Glomerular visceral epithelial cell (primary cell): ENCODE measurements around the gene GALNT3.

Experiments used
- DNase-seq: peaks from one replicate; pipeline ENCODE4 v3.0.0-alpha.2; 2016; ENCODE audit errors: extremely low spot score

GALNT3 gene

DNA sequence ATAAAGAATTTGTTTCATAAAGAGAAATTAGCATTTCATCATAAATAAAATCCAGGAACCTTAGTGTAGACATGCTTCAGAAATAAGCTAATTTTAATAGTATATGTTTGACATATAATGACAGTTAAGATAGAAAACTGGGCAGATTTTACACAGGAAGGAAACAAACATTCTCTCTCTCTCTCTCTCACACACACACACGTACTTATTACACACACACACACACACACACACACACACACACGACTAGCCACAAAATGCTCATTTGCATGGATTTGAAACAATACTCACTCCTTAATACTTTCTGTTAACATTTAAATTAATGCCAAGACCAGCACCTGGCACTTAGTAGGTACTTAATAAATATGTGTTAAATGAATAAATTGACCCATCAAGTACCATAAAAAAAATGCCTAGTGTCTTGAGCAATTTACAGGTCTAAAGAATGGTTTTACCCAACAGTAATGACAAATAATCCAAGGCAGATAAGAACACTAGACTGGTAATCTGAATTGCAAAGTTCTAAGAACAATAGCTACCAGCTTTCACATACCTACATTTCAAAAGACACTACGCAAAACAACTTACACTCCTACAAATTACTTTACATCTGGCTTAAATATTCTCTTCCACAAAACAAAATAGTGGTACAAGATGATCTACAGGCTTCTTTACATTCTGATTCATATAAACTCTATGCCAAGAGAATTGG lies 2.9 kb upstream of the GALNT3 start:
- no peak for DNase-seq

DNA sequence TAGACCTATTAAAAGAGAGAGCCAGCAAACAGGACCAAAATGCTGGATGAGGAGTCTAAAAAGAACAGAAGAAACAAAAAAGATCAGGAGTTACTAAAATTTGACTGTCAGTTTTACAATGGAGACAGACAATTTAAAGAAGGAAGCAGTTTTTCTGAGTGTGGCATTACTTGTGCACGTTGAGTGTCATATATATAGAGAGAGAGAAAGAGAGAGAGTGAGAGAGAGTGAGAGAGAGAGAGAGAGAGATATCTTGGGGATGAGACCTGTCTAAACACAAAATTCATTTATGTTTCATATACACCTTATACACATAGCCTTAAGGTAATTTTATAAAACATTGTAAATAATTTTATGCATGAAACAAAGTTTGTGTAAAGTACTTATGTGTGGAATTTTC lies 2.1 kb upstream of the GALNT3 start:
- DNase-seq = no peak

DNA sequence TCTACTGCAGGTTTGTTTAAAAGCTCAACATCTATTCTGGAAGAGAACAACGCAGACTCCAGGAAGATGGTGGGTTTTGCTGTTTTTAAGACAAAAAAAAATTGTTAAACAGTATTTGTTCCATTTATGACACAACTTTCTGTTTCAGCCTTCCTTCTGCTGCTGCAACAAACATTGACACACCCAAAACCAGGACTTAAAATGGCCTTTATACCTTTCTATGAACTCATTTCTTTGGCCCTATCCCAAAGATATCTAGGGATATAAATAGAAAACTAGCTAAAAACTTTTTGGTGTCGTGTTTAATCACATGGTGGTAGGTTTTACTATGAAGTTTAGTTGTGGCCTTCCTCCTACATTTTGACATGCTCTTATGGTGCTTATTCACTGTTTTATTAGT lies 964 bp upstream of the GALNT3 start:
- no peak for DNase-seq

DNA sequence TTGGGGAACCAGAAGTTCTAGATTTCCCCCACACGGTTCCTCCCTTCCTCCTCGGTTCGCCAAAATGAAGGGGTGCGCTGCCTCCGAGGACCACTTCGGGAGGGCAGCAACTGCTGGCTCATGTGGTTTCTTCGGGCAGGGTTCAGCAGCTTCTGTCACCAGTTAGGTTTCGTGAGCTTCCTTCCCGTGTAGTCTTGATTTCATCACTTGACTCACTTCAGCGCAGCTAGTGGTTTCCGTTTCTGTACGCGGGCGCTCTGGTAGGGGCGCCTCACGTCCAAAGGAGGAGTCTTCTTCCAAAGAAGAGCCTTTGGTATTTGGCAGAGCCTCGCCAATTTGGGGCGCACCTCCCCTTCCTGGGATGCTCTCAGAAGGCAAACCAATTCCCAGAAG lies 485 bp upstream of the GALNT3 start:
- DNase-seq = peak; percentile 57

DNA sequence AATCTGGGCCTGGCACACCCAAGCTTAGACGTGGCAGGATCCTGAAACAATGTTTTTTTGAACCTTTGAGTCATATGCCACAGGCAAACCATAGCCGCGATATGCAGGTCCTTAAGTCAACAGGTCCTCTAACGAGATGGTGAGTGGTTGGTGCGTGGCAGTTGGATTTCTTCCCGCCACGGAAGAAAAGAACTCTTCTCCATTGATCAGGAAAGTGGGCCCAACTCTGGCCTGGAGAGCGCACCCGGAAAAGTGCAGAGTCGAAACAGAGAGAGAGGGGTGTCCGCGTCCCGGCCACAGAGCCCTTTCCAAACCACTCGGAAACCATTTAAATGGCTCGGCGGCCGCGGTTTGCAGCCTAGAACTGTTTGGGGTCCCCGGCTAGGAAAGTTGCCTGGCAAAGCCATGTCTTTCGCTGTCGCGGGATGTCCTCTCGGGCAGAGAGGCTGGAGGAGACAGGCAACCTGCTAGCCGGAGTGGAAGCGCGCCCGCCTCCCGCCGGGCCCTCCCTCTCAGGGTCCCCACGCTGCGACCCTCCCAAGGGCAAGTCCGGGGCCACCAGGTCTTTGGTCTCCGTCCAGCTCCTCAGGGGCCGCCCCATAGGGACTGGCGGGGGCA lies 777 bp downstream of the GALNT3 start:
- peak; percentile 61 for DNase-seq

DNA sequence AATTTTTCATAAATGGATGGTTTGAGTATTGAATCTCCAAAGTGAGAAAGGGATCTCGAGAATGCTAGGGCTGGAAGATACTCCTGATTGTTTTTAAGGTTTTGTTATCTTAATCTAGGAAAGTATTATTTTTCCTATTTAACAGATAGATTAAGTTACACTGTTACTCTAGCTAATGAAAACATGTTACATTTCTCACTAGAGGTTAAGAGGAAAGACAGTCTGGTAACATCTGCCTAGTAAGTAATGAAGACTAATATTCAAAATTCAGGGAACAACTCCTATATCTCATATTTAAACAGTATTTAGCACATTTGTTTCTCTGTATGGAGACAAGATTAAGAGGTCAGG lies 2.0 kb downstream of the GALNT3 start:
- DNase-seq = no peak

DNA sequence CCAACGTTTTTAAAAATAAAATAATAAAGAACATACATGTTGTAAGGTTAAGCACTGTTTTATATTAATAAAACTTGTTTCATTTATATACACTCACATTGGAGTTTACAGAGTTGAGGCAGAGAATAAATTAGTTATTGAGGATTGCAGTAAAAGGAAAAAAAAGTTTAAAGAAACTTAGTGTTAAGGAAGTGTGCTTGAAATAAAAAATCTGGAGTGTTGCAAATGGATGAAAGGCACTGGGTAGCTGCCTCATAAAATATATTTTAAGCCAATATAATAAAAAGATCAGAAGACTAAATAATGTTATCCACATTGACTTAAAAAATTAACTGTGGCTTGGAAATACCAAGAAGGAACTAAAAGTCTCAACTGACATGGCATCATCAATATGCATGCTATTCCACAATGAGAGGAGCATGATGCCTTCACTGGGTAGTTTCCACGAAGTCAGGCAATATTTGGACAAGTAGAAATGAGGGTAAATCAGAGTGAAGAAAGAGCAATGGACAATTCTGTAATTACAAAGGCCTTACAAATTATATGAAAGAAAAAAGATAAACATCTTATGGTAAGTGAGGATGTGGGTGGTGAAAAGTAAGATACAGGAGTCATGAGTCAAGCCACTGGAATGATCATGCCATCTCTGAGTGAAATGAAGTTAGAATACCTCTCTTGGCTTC lies 2.5 kb downstream of the GALNT3 start:
- peak; percentile 50 for DNase-seq

DNA sequence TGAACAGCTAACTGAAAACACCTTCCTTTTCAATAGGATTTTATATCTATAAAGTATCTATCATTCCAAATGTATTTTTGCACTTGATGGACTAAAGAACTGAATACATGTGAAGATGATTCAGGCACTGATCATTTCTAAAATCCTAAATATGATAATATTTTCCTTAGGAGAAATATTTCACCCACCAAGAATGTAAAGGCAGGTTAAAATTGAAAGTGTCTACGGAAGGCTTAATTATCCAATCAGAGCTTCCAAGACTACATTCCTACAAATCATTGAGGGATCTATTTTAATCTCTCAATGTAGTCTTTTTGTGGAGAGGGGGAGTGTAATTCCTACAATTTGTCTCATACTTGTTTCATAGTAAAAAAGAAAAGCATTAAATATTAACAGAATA lies 3.6 kb downstream of the GALNT3 start:
- peak; percentile 28 for DNase-seq

DNA sequence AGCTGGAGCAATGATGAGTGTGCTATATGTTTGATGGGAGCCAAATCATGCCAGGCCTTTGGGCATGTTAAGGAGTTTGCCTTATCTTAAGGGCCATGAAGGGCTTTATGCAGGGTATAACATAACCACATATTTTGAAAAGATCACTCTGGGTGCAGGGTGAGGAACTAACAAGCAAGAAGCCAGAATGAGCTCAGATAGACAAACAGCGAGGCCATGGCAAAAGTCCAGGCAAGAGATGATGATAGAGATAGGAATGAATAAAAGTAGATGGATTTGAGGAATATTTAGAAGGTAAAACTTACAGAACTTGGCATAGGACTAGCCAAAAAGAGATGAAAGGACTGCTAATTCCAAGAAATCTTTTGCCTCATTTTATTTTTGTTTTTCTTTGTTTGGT lies 6.7 kb downstream of the GALNT3 start:
- no peak for DNase-seq

DNA sequence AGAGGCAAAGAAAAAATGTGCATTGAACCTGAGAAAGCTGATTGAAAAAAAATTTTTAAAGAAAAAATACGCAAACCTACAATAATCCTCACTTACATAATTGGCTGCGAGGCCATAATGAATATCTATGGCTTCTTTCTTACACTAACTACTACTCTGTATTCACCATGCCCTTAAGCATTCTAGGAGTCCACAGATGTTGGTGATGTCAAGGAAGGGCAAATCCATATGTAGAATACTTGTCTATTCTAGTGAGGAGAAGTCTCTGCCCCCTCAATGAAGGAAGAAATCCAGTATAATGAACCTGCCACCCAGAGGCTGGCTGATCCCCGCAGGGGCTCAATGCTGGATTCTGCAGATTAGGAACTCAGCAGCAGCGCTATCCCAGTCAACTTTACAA lies 14.3 kb downstream of the GALNT3 start:
- DNase-seq = no peak

DNA sequence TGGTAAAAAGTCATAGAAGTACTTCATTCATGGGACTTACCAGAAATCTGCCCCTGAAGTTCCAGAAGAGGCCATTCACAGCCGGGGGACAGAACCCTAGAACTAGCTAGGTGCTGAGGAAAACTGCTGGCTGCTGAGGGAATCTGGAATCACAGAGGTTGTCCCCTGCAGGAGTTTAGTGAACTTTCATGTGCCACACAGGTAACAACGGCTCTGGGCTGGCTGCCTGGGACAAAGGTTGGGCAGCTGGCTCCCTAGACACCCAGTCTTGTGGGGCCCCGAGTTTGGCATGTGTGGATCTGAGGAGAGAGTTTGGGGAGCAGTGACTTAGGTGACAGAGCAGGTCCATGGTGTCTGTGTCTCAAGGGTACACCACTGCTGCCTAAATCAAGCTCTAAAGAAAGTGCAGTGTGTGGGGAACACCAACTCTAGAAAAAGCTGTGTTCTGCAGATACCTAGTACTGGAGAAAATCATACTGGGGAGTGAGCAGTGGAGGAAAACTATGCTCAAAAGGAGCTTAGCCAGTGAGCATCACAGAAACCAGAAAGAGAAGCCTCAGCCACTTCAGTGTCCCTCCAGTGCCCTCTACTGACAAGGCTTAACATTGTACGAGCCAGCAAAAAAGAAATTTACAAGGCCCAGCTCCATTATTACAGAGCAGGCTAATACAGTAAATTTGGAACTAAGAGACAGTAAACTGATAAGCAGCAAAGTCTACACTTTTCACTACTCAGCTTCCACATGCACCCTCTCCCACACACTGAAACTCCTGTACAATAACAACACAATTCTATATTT lies 15.2 kb downstream of the GALNT3 start:
- no peak for DNase-seq

DNA sequence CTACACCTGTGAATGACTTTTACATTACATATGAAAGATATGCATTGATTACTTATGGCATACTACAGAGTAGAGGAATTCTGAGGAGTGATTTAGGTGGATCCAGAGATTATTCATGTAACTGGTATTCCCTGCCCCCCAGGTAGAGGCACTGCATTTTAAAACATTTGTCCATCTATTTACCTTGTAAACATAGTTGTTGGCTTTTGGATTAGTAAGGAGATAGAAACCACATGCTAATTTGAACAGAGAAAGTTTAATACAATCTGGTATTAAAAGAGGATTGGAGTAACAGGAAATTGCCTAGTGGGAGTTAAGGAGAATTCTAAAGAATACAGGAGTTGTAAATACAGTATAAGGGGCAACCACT lies 15.9 kb downstream of the GALNT3 start:
- no peak for DNase-seq

DNA sequence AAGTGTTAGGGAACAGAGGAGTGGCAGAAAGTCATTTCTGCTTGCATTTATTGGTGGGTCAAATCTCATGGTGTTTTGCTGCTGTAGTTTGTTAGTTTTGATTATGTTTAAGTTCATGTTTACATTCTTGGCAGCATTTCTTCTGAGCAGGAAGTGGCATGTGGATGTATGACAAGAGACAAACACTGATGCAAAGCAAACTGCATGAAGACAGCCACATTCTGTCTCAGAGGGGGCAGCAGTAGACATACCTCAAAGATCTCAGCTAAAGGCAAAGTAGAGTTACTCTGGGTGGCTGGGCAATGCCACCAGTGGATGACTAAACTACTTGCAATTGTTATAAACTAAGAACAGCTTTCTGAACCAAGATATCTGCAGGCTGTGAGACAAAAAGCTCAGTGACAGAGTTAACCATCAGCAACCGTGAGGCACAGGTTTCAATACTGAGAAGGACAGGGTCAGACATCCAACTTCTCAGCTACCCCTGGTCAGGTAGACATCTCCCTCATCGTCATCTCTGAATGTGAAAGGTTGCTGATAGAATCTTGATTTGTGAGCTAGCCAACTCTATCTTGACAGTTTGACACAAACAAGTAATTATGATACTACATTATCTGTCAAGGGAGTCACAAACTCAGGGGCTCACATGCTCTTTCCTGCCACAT lies 16.4 kb downstream of the GALNT3 start:
- DNase-seq = no peak

DNA sequence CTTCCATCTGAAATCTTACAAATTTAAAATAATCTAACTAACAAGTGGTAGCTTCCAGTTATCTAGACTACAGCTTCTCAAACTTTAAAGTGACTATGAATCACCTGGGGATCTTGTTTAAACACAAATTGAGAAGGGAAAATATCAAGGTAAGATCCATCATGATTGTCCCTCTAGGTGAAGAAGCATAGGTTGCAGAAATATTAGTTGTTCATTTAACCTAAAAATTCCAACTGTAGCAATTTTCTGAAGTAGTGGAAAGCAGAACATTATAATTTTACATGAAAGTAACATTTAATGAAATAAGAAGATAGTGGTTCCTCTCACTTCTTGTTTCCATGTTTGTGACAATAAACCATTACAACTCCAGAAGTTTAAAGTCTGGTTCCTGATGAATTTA lies 17.3 kb downstream of the GALNT3 start:
- DNase-seq = no peak

DNA sequence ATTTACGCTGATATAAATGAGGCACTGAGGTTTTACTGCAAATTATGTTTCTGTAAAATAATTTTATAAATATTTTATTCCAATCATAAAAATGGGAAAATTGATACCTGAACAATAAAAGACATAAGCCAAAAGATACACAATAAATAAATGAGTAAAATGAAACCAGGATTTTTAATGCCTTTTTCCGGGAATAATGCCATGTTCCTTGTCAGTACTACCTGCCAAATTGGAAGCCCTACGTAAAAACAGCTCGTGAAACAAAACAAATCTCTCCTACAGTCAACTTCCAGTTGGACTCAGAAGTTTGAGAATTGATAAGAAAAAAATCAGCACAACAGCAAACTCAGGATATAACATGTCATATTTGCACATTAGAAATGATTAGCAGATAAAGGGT lies 18.0 kb downstream of the GALNT3 start:
- DNase-seq = no peak

DNA sequence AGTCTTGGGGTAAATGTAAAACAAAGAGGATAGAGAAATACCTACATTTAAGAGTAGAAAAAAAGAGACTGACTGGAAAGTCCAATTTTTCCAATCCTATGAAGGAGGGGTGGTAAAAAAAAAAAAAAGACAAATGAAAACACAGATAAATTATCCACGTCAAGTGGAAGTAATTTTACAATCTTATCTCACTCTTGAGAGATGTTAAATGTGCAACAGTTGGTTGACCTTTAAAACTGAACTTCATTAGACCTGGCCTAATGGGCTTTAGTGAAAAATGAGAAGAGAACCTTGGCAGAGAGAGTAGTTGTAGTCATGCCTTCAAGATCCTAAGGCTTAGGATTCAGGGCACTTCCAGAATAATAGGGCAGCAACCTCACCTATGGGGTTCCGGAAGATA lies 20.4 kb downstream of the GALNT3 start:
- no peak for DNase-seq

DNA sequence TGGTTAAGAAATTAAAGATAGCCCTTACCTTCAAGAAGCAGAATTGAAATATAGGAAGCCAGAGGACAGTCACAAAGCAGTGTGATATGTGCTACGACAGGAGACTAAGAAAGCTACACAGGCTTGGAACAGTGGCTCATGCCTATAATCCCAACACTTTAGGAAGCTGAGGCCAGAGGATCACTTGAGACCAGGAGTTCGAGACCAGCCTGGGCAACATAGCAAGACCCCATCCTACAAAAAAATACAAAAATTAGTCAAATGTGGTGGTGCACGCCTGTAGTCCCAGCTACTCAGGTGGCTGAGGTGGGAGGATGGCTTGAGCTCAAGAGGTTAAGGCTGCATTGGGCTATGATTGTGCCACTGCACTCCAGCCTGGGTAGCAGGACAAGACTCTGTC lies 21.9 kb downstream of the GALNT3 start:
- DNase-seq = no peak

DNA sequence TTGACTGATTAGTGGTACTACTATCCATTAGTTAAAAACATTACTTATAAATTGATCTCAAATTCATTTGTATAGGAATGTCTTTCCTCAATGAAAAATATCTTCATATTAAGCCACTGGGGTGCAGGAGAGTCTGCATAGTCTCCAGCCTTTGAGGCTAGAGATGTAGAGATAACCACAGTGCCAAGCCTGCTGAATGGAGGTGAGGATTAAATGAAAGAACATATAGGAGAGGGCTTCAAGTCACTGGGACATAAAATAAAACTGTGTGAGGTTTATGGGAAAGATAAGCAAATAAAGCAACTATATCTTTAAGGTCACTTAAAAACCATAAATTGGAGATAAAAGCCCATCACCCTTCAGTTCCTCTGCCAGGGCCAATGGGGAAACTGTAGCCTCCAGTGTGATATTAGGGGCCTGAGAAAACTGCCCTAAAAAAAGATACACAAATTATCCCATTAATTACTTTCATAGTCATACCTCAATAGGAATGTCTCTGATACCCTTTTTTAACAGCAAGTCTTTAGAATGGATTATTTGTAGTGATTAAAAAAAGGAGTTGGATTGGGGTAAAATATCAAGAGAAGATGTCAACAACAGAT lies 27.6 kb downstream of the GALNT3 start:
- no peak for DNase-seq

DNA sequence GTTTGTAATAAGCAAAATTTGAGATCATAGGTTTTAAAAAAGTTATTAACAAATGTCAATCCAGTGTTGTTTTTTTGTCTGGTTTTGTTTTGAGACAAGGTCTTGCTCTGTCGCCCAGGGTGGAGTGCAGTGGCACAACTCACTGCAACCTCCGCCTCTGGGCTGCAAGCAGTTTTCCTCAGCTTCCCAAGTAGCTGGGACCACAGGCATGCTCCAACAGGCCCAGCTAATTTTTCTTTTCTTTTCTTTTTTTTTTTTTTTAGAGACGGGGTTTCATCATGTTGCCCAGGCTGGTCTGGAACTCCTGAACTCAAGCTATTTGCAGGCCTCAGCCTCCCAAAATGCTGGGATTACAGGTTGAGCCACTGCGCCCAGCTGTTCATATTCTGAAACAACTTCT lies 31.3 kb downstream of the GALNT3 start:
- DNase-seq = no peak

DNA sequence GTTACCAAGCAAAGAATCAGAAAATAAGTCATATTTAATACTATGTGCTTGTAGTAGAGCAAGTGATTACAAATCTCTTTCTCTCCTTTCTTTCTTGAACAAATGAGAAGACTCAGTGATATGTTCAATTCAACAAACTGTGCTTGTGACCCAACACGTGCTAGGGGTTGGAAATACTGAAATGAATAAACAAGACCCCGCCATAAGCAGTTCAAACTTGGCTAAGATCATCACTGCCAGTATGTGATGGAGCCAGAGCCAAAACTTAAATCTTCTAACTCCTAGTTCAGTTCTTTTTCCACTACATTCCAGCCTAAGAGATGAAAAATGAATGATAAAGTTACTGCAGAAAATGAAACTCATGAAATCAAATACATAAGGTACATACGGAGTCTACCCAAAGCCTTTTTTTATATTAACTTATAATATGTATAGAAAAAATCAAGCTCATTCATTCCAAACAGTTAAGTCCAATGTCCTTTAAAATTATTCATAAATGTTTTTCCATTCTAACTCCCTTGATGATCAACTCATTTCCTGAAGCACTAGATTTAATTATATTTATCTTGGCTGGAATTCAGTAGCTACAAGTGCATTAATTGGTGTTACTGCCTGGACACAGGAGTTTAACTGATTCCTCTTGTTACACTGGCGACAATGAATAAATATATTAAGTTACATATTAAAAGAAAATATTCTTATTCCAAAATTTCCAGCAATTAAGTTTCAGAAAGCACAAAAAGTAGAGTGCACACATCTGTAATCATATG lies 36.0 kb downstream of the GALNT3 start:
- DNase-seq = no peak

DNA sequence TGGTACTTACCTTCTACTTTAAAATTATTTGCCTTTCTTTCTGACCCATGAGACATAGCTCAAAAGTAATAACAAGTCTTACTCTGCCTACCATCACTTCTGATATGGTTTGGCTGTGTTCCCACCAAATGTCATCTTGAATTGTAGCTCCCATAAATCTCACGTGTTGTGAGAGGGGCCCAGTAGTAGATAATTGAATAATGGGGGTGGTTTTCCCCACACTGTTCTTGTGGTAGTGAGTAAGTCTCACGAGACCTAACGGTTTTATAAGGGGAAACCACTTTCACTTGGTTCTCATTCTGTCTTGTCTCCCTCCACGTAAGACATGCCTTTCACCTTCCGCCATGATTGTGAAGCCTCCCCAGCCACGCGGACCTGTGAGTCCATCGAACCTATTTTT lies 47.5 kb downstream of the GALNT3 start:
- DNase-seq = peak; percentile 42
